Measurements from ENCODE around the gene C20orf173.
"Not testable (repeated sequence)": the region's sequence is repeated elsewhere in the genome, so short reads cannot be mapped to it uniquely, and the experiment has no call there.

The C20orf173 gene

DNA sequence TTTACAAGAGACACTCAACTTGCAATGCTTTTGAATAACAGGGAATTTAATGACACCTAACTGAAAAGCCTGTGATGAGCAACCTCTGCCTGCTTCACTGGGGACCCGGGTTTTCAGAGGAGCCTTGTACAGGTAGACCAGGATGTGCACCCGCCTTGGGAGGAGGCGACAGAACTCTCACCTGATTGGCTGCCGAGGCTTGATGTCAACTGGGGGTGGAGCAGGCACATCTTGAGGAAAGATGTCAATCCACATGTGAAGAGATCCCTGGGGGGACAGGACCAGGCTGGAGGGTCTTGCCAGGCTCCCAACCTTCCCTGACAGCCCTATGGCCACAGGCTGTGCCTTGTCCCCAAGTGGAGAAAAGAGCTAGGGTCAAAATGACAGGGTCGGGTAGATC is 32.2 kb upstream of the C20orf173 start:
- Histone ChIP-seq H3K36me3 (ENCODE audit: control insufficient read depth, insufficient read depth, low read length) (peaks cover 19% of the 10 kb centered on the region), H3K4me1 (ENCODE audit: control insufficient read depth, insufficient read depth, low read length) (0 out of 2 replicates have a peak, but pooled peaks cover 3% of the 10 kb centered on the region), H3K9ac (ENCODE audit: low read depth, low read length) (no peak overlapping the region), H3K27me3 (ENCODE audit: control insufficient read depth, insufficient read depth, low read length) (no peaks in the 10 kb centered on the region), H3K9me3 (ENCODE audit: control insufficient read depth, insufficient read depth, low read length) (no peaks in the 10 kb centered on the region), H3K27ac (ENCODE audit: low read depth, low read length) (no peak overlapping the region), H3K4me3 (ENCODE audit: low read depth, low read length) (no peak overlapping the region)

DNA sequence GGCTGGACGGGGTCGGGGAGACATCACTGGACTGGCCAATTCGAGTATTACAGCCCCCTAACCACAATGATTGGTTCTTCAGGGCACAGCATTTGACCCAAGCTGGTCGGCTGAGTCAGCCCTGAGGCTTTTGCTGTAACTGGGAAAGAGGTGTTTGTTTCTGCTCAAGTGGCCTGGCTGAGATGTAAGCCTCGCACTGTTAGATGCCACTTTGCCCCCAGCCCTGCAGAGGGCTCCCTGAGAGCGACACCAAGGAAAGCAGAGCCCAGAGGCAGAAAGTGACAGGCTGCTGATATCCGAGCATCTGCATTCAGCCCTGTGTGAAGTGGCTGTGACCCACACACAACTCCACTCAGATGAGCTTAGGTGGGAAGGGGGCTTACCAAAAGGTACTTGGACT is 31.8 kb upstream of the C20orf173 start:
- Histone ChIP-seq H3K27me3 (ENCODE audit: control insufficient read depth, insufficient read depth, low read length) (no peaks in the 10 kb centered on the region), H3K4me3 (ENCODE audit: low read depth, low read length) (no peak overlapping the region), H3K9ac (ENCODE audit: low read depth, low read length) (no peak overlapping the region), H3K9me3 (ENCODE audit: control insufficient read depth, insufficient read depth, low read length) (no peaks in the 10 kb centered on the region), H3K36me3 (ENCODE audit: control insufficient read depth, insufficient read depth, low read length) (peaks cover 23% of the 10 kb centered on the region), H3K27ac (ENCODE audit: low read depth, low read length) (peak overlapping the region; percentile 47), H3K4me1 (ENCODE audit: control insufficient read depth, insufficient read depth, low read length) (0 out of 2 replicates have a peak, but pooled peaks cover 3% of the 10 kb centered on the region)

DNA sequence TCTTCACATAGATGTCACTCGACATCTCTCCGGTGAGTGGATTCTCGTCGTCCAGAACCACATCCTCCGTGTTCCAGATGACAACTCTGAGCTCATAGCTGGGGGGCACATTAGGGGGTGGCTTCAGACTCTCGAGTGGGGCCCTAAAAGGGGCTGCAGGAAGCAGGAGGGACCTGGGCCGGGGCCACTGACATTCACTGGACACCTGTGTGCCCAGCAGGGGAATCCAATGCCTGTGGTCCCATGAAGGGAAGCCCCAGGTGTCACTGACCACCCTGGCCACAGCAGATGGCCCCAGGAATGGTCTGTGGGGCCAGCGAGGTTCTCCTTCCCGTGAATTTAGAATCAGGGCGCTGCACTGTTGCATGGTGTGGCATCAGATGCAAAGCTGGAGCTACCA is 31.1 kb upstream of the C20orf173 start:
- peak overlapping the region; percentile 47 for H3K27ac ChIP-seq (ENCODE audit: low read depth, low read length)
- peaks cover 29% of the 10 kb centered on the region for H3K36me3 ChIP-seq (ENCODE audit: control insufficient read depth, insufficient read depth, low read length)

DNA sequence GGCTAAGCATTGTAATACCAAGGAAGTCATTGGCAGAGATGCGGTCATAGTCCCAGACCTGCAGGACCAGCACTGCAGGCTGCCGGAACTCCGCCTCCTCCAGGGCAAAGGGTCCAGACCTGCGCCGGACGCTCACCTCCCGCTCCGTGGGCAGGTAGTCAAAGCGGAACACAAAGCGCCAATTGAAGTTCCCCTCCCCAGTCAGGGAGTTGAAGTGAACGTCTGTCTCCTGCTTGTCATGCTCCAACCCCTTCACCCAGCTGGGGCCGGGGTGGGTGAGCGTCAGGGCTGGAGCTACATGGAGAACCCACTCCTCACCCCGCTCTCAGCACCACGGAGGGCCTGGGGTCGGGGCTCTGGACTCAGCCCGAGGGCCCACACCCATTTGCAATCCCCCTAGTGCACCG is 30.7 kb upstream of the C20orf173 start:
- H3K4me1 ChIP-seq (ENCODE audit: control insufficient read depth, insufficient read depth, low read length), result 0 out of 2 replicates have a peak, but pooled peaks cover 3% of the 10 kb centered on the region
- peaks cover 33% of the 10 kb centered on the region for H3K36me3 ChIP-seq (ENCODE audit: control insufficient read depth, insufficient read depth, low read length)
- no peaks in the 10 kb centered on the region for H3K9me3 ChIP-seq (ENCODE audit: control insufficient read depth, insufficient read depth, low read length)
- H3K27ac ChIP-seq (ENCODE audit: low read depth, low read length), result no peak overlapping the region
- no peak overlapping the region for H3K4me3 ChIP-seq (ENCODE audit: low read depth, low read length)
- no peaks in the 10 kb centered on the region for H3K27me3 ChIP-seq (ENCODE audit: control insufficient read depth, insufficient read depth, low read length)
- H3K9ac ChIP-seq (ENCODE audit: low read depth, low read length), result no peak overlapping the region

More for the DNA sequence above, 31.1 kb upstream of the C20orf173 start:
- Histone ChIP-seq H3K9ac (ENCODE audit: low read depth, low read length) (no peak overlapping the region), H3K9me3 (ENCODE audit: control insufficient read depth, insufficient read depth, low read length) (no peaks in the 10 kb centered on the region), H3K27me3 (ENCODE audit: control insufficient read depth, insufficient read depth, low read length) (no peaks in the 10 kb centered on the region), H3K4me3 (ENCODE audit: low read depth, low read length) (no peak overlapping the region), H3K4me1 (ENCODE audit: control insufficient read depth, insufficient read depth, low read length) (0 out of 2 replicates have a peak, but pooled peaks cover 3% of the 10 kb centered on the region)

DNA sequence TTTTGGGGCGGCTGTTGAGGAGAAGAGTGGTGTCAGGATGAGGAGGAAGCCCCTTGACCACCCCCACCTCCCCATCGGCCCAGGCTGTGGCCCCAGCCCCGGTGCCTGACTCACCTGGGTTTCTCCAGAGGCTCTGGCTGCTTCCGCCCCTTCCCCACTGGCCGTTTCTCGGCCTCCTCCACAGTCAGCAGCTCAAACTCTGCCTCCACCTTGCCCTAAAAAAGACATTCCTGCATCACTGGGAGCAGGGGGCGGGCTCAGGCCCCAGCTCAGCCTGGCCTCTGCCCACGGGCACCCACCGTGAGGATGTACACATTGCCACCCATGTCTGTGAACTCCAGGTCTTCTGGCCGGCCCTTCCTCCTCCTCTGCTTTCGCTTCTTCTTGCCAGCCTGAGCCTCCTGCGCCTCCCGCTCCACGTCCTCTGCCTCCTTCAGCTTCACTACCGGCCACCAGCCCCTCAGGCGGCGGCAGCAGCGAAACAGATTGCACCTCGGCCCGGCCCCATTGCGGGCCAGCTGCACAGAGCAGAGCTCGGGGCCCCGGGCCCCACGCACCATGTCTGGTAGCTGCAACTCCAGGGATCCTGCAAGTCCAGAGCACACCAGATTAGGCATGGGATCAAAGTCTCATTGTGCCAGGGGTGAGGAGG is 29.7 kb upstream of the C20orf173 start:
- H3K27ac ChIP-seq (ENCODE audit: low read depth, low read length), result no peak overlapping the region
- H3K9ac ChIP-seq (ENCODE audit: low read depth, low read length), result no peak overlapping the region
- no peaks in the 10 kb centered on the region for H3K9me3 ChIP-seq (ENCODE audit: control insufficient read depth, insufficient read depth, low read length)
- H3K27me3 ChIP-seq (ENCODE audit: control insufficient read depth, insufficient read depth, low read length), result no peaks in the 10 kb centered on the region
- peaks cover 42% of the 10 kb centered on the region for H3K36me3 ChIP-seq (ENCODE audit: control insufficient read depth, insufficient read depth, low read length)
- H3K4me1 ChIP-seq (ENCODE audit: control insufficient read depth, insufficient read depth, low read length), result 0 out of 2 replicates have a peak, but pooled peaks cover 3% of the 10 kb centered on the region
- H3K4me3 ChIP-seq (ENCODE audit: low read depth, low read length), result no peak overlapping the region

DNA sequence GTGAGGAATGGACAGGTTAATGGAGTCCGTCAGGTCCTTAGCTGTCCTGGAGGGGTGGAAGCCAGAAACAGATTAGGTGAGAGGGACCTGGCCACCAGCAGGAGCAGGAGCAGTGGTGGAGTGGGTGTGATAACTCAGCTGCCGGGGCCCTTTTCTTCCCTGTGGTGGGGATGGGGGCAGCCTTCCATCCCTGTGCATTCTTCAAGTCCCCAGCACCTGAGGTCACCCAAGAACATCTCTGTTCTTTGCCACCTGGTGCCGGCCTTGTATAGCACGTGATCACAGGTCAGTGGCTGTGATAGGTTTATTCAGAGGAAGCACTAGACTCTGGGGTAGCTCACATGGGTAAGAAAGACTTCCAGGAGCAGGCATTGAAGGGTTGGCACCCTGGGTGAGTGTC is 29.0 kb upstream of the C20orf173 start:
- H3K27me3 ChIP-seq (ENCODE audit: control insufficient read depth, insufficient read depth, low read length), result no peaks in the 10 kb centered on the region
- no peaks in the 10 kb centered on the region for H3K9me3 ChIP-seq (ENCODE audit: control insufficient read depth, insufficient read depth, low read length)
- peaks cover 49% of the 10 kb centered on the region for H3K36me3 ChIP-seq (ENCODE audit: control insufficient read depth, insufficient read depth, low read length)
- 0 out of 2 replicates have a peak, but pooled peaks cover 3% of the 10 kb centered on the region for H3K4me1 ChIP-seq (ENCODE audit: control insufficient read depth, insufficient read depth, low read length)
- H3K9ac ChIP-seq (ENCODE audit: low read depth, low read length), result no peak overlapping the region
- no peak overlapping the region for H3K27ac ChIP-seq (ENCODE audit: low read depth, low read length)
- H3K4me3 ChIP-seq (ENCODE audit: low read depth, low read length), result no peak overlapping the region

DNA sequence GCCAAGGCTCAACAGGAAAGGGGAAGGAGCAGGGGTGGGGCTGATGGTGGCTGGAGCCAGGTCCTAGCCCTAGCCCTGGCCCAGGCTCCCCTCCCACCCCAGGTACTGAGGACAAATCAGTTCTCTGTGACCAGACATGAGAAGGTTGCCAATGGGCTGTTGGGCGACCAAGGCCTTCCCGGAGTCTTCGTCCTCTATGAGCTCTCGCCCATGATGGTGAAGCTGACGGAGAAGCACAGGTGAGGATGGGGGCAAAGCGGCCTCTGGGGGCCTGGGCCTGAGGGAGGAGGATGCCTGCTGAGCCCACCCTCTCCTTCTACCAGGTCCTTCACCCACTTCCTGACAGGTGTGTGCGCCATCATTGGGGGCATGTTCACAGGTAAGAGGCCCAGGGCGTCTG is 27.4 kb upstream of the C20orf173 start:
- no peaks in the 10 kb centered on the region for H3K27me3 ChIP-seq (ENCODE audit: control insufficient read depth, insufficient read depth, low read length)
- peaks cover 58% of the 10 kb centered on the region for H3K36me3 ChIP-seq (ENCODE audit: control insufficient read depth, insufficient read depth, low read length)
- H3K27ac ChIP-seq (ENCODE audit: low read depth, low read length), result no peak overlapping the region
- no peak overlapping the region for H3K4me3 ChIP-seq (ENCODE audit: low read depth, low read length)
- 0 out of 2 replicates have a peak, but pooled peaks cover 3% of the 10 kb centered on the region for H3K4me1 ChIP-seq (ENCODE audit: control insufficient read depth, insufficient read depth, low read length)
- no peak overlapping the region for H3K9ac ChIP-seq (ENCODE audit: low read depth, low read length)
- H3K9me3 ChIP-seq (ENCODE audit: control insufficient read depth, insufficient read depth, low read length), result no peaks in the 10 kb centered on the region

DNA sequence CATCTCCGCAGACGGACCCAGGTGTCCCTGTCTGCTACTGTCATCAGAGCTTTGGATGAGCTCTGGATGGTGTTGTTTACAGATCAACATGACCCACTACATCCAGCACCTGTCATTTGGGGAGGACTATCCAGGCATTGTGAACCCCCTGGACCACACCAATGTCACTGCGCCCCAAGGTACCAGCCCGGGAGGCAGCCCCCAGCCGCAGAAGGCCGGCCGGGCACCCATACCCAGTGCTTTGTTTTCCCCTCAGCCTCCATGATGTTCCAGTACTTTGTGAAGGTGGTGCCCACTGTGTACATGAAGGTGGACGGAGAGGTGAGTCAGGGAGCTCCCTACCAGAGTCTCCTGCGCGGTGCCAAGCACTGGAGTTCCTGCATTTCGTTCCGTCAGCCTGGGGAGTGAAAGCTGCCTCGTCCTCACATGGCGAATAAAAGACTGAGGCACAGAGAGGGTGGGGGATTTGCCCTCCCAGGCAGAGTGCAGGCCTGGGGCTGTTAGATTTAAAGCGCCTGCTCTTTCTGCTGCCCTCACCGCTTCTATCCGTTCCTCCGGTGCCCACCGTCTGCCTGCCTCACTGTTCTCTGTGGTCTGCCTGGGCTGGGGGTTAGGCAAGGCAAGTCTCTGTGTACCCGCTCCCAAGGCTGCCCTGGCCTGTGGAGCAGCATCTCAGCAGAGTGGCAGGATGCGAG is 26.6 kb upstream of the C20orf173 start:
- no peak overlapping the region for H3K4me3 ChIP-seq (ENCODE audit: low read depth, low read length)
- H3K27ac ChIP-seq (ENCODE audit: low read depth, low read length), result no peak overlapping the region
- H3K9ac ChIP-seq (ENCODE audit: low read depth, low read length), result no peak overlapping the region
- H3K4me1 ChIP-seq (ENCODE audit: control insufficient read depth, insufficient read depth, low read length), result no peaks in the 10 kb centered on the region
- H3K27me3 ChIP-seq (ENCODE audit: control insufficient read depth, insufficient read depth, low read length), result no peaks in the 10 kb centered on the region
- peaks cover 66% of the 10 kb centered on the region for H3K36me3 ChIP-seq (ENCODE audit: control insufficient read depth, insufficient read depth, low read length)
- H3K9me3 ChIP-seq (ENCODE audit: control insufficient read depth, insufficient read depth, low read length), result no peaks in the 10 kb centered on the region

DNA sequence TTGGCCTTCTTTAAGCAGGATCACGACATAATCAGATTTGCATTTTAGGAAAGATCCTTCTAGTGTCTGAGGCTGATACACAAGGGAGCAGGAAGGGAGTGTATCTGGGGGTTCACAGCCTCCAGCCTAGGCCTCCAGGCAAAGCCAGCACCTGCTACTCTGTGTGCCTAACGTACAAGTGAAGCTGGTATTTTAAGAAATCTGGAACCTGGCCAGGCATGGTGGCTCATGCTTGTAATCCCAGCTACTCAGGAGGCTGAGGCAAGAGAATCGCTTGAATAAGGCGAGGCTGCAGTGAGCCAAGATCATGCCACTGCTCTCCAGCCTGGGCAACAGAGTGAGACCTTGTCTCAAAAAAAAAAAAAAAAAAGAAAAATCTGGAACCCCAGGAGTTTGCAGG is 26.0 kb upstream of the C20orf173 start:
- not testable (repeated sequence) for H3K9me3 ChIP-seq (ENCODE audit: control insufficient read depth, insufficient read depth, low read length); H3K27me3 ChIP-seq (ENCODE audit: control insufficient read depth, insufficient read depth, low read length); H3K9ac ChIP-seq (ENCODE audit: low read depth, low read length); H3K4me3 ChIP-seq (ENCODE audit: low read depth, low read length); H3K4me1 ChIP-seq (ENCODE audit: control insufficient read depth, insufficient read depth, low read length); H3K27ac ChIP-seq (ENCODE audit: low read depth, low read length)
- peaks cover 71% of the 10 kb centered on the region for H3K36me3 ChIP-seq (ENCODE audit: control insufficient read depth, insufficient read depth, low read length)

DNA sequence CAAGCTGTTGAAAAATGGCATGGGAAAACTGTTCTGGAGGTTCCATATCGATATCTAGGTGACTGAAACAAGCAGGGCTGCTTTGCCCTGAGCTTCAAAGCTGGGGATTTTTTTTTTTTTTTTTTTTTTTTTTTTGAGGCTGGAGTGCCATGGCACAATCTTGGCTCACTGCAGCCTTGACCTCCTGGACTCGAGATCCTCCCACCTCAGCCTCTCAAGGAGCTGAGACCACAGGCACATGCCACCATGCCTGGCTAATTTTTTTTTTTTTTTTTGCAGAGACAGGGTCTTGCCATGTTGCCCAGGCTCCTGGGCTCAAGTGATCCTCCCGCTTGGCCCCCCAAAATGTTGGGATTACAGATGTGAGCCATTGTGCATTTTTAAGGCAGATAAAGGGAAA is 23.5 kb upstream of the C20orf173 start:
- Histone ChIP-seq H3K4me3 (ENCODE audit: low read depth, low read length) (no peak overlapping the region), H3K4me1 (ENCODE audit: control insufficient read depth, insufficient read depth, low read length) (no peaks in the 10 kb centered on the region), H3K27ac (ENCODE audit: low read depth, low read length) (no peak overlapping the region), H3K27me3 (ENCODE audit: control insufficient read depth, insufficient read depth, low read length) (no peaks in the 10 kb centered on the region), H3K9ac (ENCODE audit: low read depth, low read length) (no peak overlapping the region), H3K9me3 (ENCODE audit: control insufficient read depth, insufficient read depth, low read length) (no peaks in the 10 kb centered on the region), H3K36me3 (ENCODE audit: control insufficient read depth, insufficient read depth, low read length) (peaks cover 85% of the 10 kb centered on the region)

DNA sequence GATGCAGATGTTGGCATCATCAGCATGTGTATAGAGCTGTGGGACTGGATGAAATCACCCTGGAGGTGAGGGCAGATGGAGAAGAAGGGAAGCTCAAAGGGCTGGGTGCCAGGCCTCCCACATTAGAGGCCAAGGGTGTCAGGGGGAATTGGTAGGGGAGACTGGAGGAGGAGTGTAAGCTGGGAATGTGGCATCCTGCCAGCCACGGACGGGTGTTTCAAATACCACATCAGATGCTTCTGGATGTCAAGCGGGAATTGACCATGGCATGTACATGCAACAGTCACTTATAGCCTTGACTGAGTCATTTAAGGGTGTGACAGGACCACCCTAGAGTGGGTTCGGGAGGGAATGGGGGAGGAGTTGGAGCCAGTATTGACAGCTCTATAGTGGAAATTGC is 22.1 kb upstream of the C20orf173 start:
- H3K9me3 ChIP-seq (ENCODE audit: control insufficient read depth, insufficient read depth, low read length), result no peaks in the 10 kb centered on the region
- no peak overlapping the region for H3K27ac ChIP-seq (ENCODE audit: low read depth, low read length)
- peaks cover 84% of the 10 kb centered on the region for H3K36me3 ChIP-seq (ENCODE audit: control insufficient read depth, insufficient read depth, low read length)
- no peak overlapping the region for H3K4me3 ChIP-seq (ENCODE audit: low read depth, low read length)
- no peaks in the 10 kb centered on the region for H3K4me1 ChIP-seq (ENCODE audit: control insufficient read depth, insufficient read depth, low read length)
- no peaks in the 10 kb centered on the region for H3K27me3 ChIP-seq (ENCODE audit: control insufficient read depth, insufficient read depth, low read length)
- H3K9ac ChIP-seq (ENCODE audit: low read depth, low read length), result no peak overlapping the region

All from HUES48 (cell line).